Activated T-cell treated with anti-CD3 and anti-CD28 coated beads for 24 hours (primary cell): ENCODE measurements around the gene IL1RAP.

ENCODE experiments used
- DNase-seq: peaks from one replicate; pipeline ENCODE4 v3.0.0-alpha.2; 2020; ENCODE audit warnings: low read depth

The IL1RAP gene

DNA sequence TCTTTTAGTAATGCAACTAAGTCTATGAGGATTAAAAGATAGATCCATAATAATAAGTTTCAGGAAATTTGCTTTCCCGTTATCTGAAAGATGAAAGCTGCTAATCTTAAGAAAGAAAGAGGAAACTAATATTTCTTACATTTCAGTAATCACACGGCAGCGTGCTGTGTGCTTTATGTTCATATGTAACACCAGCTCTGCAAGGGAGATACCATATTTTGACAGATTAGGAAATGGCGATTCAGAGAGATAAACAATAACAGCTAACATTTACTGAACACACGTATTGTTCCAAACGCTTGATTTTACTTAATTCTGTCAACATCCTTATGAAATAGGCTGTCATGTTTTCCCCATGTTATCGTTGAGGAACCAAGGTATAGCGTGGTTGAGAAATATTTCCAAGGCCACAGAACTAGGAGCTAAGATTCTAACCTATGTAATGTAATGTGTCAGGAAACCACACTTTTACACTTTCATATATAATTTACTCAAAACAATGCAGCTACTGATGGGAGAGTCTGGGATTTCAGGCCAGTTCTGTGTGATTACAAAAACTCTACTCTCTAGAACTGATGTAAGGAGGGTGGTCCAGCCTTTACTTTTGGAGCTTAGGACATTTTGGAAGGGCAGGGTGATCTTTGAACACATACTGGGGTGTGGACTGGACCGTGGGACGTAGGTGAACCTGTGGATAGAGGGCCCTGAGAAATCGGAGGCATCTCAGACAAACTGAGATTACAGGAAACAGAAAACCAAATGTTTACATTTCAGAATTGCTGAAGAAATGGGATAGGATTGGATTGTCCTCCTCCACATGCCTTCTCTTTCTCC is 100.6 kb downstream of the IL1RAP start:
- DNase-seq = no peak

GRCh38 chr3:190615060-190615384 is 101.1 kb downstream of the IL1RAP start:
- no peak for DNase-seq

DNA sequence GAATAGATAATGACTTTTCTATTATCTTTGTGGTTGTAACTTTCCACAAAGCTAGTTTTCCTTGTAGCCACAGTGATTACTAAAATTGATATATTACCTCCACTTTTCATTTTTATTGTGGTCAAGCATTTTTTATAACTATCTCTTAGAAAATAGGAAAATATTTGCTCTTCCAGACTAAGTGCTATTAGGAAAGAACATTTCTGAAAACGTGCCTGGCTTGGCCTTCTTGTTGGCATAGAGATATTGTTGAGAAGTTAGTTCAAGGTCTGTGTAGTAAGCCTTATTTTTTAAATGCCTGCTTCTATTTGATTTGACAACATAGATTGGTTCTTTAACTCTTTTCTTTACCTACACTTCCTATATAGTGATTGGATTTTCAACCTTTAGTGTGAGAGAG is 101.7 kb downstream of the IL1RAP start:
- DNase-seq = no peak

GRCh38 chr3:190616637-190617036 is 102.8 kb downstream of the IL1RAP start:
- no peak for DNase-seq

DNA sequence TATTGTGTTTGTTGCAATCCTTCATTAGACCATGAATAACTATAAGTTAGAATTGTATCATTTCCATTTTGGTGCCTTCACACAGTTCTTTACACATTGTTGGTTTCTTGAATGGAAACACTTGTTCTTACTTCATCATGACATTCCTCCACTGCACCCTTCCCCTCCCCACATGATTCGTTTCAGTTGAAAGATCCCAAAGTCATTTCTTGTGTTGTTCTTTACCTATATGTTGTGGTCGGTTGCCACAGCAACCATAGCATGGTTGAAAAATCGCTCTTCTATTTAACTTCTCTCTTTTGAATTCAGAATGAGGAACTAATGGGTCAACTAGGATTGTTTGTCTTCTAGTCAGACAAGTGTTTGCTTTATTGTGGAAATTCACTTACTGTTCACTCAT is 103.3 kb downstream of the IL1RAP start:
- DNase-seq = peak; percentile 10

GRCh38 chr3:190618330-190619030 is 104.6 kb downstream of the IL1RAP start:
- no peak for DNase-seq

DNA sequence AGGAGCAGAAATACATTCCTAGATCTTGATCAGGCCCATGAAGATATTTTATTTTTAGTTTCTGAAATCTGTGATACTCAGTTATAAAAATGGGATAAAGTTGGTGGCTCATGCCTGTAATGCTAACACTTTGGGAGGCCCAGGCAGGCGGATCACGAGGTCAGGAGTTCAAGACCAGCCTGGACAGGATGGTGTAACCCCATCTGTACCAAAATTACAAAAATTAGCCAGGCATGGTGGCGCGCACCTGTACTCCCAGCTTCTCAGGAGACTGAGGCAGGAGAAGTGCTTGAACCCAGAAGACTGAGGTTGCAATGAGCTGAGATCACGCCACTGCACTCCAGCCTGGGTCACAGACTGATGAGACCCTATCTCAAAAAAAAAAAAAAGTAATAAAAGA is 105.5 kb downstream of the IL1RAP start:
- DNase-seq = no peak

DNA sequence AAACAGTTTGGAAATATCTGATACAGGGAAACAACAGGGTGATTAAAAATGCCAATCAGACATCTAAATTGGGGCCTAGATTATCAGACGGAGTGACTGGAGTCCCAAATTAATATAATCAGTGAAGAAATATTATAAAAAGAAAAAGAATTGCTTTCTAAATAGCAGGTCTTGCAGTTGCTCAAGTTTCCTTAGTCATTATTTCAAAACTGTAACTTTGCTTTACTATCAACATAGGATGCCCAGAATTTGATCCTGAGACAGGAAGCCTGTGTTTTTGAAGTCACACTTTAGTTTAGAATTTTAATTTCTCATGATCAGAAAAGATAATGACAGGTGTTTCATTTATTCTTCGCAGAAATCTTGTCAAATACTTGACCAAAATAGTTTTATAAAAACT is 105.9 kb downstream of the IL1RAP start:
- no peak for DNase-seq

GRCh38 chr3:190620886-190621608 is 107.2 kb downstream of the IL1RAP start:
- DNase-seq = no peak

GRCh38 chr3:190621927-190622326 is 108.0 kb downstream of the IL1RAP start:
- no peak for DNase-seq

- no peak for DNase-seq
These were observed 110.4 kb downstream of the IL1RAP start for GRCh38 chr3:190624282-190624681.

- DNase-seq = no peak
These were observed 113.2 kb downstream of the IL1RAP start for GRCh38 chr3:190626951-190627620.

GRCh38 chr3:190629088-190629487 is 115.2 kb downstream of the IL1RAP start:
- DNase-seq = no peak

- no peak for DNase-seq
These were observed 117.4 kb downstream of the IL1RAP start for GRCh38 chr3:190631295-190631694.

- DNase-seq = no peak
These were observed 127.7 kb downstream of the IL1RAP start for GRCh38 chr3:190641564-190641963.

DNA sequence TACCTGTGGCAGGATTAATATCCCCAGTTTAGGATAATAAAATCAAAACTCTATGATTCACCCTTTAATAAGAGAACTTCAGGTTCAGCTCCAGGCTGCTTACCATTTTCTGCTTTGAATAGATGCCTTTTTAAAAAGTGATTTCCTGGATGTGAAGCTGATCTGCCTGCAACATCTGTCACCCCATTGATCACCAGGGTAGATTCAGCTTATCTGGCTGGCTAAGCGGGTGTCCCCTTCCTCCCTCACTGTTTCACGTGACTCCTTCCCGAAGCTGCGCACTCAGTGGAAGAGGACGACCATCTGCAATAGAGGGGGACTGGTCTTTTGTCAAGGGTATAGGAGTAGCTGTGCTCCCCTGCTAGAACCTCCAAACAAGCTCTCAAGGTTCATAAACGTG is 128.1 kb downstream of the IL1RAP start:
- DNase-seq = no peak

DNA sequence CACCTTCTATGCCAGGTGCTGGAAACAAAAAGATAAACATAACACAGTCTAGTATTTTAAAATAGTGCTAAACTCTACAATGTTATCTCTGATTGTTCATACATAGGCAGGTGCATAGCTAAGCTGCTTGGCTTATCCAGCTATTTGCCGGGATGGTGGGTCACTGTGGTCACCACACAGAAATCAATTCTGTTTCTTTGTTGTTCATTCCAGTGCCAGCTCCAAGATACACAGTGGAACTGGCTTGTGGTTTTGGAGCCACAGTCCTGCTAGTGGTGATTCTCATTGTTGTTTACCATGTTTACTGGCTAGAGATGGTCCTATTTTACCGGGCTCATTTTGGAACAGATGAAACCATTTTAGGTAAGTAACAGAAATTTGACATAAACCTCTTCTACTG is 130.2 kb downstream of the IL1RAP start:
- no peak for DNase-seq

GRCh38 chr3:190644766-190645165 is 130.9 kb downstream of the IL1RAP start:
- no peak for DNase-seq

GRCh38 chr3:190645932-190646460 is 132.1 kb downstream of the IL1RAP start:
- DNase-seq = no peak

- no peak for DNase-seq
These were observed 133.1 kb downstream of the IL1RAP start for GRCh38 chr3:190646996-190647395.

GRCh38 chr3:190655933-190656332 is 142.0 kb downstream of the IL1RAP start:
- no peak for DNase-seq

- no peak for DNase-seq
These were observed 144.2 kb downstream of the IL1RAP start for GRCh38 chr3:190658106-190658505.
